Measurements from ENCODE around the gene ZSCAN20. TPM values are rescaled to one million over a fixed set of nuclear protein-coding genes. Genes with fewer than 3 reads are reported as not detected.
A peak's percentile ranks its signal among the peaks of the same experiment; 100 is the strongest.

The ZSCAN20 gene
- total and polyA plus RNA-seq, 7 donors: 0.75 to 4.9 (median 2.8) TPM

DNA sequence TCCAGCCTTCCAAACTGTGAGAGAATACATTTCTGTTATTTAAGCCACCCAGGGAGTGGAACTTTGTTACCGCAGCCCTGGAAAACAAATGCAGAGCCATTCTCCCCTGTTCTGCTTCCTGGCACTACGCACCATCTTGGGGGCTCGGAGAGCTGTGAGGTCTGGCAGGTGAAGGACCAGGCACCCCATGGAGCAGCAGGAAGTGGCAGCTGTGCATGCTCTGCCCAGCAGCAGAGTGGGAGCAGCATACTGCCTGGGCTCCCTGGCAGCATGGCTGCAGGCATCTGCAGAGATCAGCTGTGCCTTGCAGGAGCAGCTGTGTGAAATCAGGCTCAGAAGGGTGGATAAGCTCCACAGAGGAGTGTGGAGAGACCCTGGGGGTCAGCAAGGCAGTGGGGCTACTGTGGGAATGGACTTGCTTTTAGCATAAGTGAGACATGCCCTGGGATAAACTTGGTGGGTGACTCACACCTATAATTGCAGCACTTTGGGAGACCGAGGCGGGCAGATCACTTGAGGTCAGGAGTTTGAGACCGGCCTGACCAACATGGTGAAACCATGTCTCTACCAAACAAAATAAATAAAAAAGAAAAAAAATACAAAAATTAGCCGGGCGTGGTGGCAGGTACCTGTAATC, 17.7 kb upstream of the ZSCAN20 start:
- ATAC-seq (no peak), DNase-seq (no peak)
- no peaks in the 10 kb centered on the region for H3K36me3 ChIP-seq (ENCODE audit: insufficient read depth in 1 of 2, low read depth in 1 of 2)
- TF ChIP-seq, protein P1, sequence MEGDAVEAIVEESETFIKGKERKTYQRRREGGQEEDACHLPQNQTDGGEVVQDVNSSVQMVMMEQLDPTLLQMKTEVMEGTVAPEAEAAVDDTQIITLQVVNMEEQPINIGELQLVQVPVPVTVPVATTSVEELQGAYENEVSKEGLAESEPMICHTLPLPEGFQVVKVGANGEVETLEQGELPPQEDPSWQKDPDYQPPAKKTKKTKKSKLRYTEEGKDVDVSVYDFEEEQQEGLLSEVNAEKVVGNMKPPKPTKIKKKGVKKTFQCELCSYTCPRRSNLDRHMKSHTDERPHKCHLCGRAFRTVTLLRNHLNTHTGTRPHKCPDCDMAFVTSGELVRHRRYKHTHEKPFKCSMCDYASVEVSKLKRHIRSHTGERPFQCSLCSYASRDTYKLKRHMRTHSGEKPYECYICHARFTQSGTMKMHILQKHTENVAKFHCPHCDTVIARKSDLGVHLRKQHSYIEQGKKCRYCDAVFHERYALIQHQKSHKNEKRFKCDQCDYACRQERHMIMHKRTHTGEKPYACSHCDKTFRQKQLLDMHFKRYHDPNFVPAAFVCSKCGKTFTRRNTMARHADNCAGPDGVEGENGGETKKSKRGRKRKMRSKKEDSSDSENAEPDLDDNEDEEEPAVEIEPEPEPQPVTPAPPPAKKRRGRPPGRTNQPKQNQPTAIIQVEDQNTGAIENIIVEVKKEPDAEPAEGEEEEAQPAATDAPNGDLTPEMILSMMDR (IDR thresholded peaks at IDR 0.05): no peak
- H3K4me1 ChIP-seq: peaks cover 9% of the 10 kb centered on the region
- H3K27me3 ChIP-seq (ENCODE audit: insufficient read depth in 3 of 3, low read length in 2 of 3): no peaks in the 10 kb centered on the region
- intact Hi-C loops (cut with DNase I): loop anchor here in 1 of 2 donors (5.0 kb wide), 1 partner anchor 322 kb away; no protein-coding TSS in a partner anchor
- 89 to 93% (median 90%) methylated on average over 8 of the region's 8 CpGs for WGBS, 3 donors
- H3K9me3 ChIP-seq: no peaks in the 10 kb centered on the region
- H3K27ac ChIP-seq: no peak overlapping the region
- H3K4me3 ChIP-seq: no peak overlapping the region

DNA sequence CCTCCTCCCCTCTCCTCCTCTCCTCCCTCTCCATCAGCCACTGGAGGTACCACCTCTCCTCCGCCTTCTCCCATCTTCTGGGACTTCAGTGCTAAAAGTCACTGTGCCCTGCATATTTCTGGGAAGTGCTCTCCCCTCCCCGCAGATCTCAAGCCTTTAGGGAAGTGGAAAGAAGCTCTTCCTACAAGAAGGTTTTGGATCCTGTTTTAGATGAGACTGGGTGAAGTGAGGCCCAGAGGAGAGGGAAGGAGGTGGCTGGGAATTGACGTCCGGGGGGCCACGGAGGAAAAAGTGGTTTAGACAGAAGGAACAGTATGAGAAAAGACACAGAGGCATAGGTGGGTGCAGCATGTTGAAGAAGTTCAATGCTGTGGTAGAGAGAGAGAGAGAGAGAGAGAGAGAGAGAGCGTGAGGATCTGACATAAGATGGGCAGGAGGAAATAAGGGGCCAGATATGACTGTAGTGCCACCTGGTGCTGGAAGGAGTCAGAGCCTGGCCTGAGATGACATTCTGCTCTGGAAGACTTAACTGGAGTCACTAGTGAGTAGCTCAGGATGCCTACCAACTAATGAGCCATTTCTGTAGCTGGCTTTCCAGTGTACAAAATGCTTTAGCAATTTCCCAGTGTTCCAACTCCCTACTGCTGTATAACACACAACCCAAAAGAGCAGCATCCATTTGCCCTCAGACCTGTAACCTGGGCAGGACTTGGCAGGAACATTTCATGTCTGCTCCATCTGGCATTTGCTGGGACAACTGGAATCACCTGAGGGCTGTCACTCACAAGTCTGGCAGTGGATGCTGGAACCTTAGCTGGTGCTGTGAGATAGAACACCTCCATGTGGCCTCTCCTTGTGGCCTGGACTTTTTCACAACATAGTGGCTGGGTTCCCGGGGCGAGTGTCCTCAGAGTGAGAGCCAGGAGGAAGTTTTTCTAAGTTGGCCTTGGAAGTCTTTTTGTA, 16.6 kb upstream of the ZSCAN20 start:
- H3K36me3 ChIP-seq (ENCODE audit: insufficient read depth in 1 of 2, low read depth in 1 of 2): no peaks in the 10 kb centered on the region
- peaks cover 15% of the 10 kb centered on the region for H3K4me1 ChIP-seq
- no peaks in the 10 kb centered on the region for H3K9me3 ChIP-seq
- H3K27me3 ChIP-seq (ENCODE audit: insufficient read depth in 3 of 3, low read length in 2 of 3): no peaks in the 10 kb centered on the region
- peak overlapping the region; percentile 62 for H3K27ac ChIP-seq
- TF ChIP-seq, protein P1 (IDR thresholded peaks at IDR 0.05): peak; percentile 62
- peak; percentile 87 to 91 (median 88) for ATAC-seq
- DNase-seq: peak; percentile 62 to 79
- H3K4me3 ChIP-seq: no peak overlapping the region
- intact Hi-C loops (cut with DNase I): loop anchor here in 1 of 2 donors (5.0 kb wide), 1 partner anchor 324 kb away; no protein-coding TSS in a partner anchor
- 27 to 37% (median 32%) methylated on average over 8 of the region's 8 CpGs for whole genome bisulfite sequencing, 3 donors

DNA sequence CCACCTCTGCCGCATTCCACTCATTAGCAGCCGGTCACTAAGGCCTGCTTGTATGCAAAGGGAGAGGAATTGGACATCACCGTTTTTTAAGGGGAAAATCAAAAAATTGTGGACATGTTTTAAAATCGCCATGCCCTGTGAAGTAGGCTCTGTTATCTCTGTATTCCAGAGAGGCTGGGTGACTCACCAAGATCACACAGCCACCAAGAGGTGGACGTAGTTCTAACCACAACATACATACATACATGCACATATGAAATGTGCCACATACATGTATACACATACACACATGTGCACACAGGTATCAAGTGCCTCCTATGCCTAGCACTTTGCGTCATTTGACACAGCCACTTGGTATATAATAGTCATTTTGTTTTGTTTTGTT, 16.0 kb upstream of the ZSCAN20 start:
- Histone ChIP-seq H3K4me3 (no peak overlapping the region), H3K9me3 (no peaks in the 10 kb centered on the region), H3K36me3 (ENCODE audit: insufficient read depth in 1 of 2, low read depth in 1 of 2) (no peaks in the 10 kb centered on the region), H3K27me3 (ENCODE audit: insufficient read depth in 3 of 3, low read length in 2 of 3) (no peaks in the 10 kb centered on the region), H3K4me1 (peaks cover 22% of the 10 kb centered on the region), H3K27ac (peak overlapping the region; percentile 62)
- WGBS, 3 donors: 50 to 61% (median 53%) methylated on average over 6 of the region's 6 CpGs
- DNase-seq (no peak), ATAC-seq (peak; percentile 28 to 45 (median 39))
- TF ChIP-seq, protein P1 (IDR thresholded peaks at IDR 0.05): no peak
- intact Hi-C loops (cut with DNase I): loop anchor here in 1 of 2 donors (5.0 kb wide), 1 partner anchor 324 kb away; no protein-coding TSS in a partner anchor

DNA sequence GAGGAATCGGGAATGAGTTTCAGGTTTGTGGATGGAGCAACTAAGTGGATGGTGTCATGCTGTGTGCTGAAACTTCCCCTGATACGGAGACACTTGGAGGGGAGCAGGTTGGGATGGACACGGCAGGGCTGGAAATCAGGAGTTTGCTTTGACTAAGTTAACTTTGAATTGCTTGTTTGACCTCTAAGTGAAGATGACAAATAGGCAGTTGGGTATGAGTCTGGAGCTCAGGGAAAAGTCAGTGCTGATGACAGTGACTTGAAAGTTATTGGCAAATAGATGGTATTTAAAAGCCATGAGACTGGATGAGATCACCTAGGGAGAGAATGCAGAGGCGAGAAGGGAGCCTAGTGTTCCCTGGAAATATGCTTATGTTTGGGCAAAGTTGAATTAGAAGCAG, 12.8 kb upstream of the ZSCAN20 start:
- WGBS, 3 donors: 87 to 92% (median 90%) methylated on average over 4 of the region's 4 CpGs
- H3K36me3 ChIP-seq (ENCODE audit: insufficient read depth in 1 of 2, low read depth in 1 of 2): no peaks in the 10 kb centered on the region
- DNase-seq (no peak), ATAC-seq (peak in 3 of 4 donors; percentile 21 to 46 (median 42))
- no peaks in the 10 kb centered on the region for H3K9me3 ChIP-seq
- H3K27ac ChIP-seq: peak overlapping the region; percentile 70
- peaks cover 24% of the 10 kb centered on the region for H3K4me1 ChIP-seq
- no peak overlapping the region for H3K4me3 ChIP-seq
- intact Hi-C loops (cut with DNase I): loop anchor here (5.0 to 10.0 kb wide), 3 partner anchors 245 to 327 kb away; no protein-coding TSS in a partner anchor
- TF ChIP-seq, protein P1 (IDR thresholded peaks at IDR 0.05): no peak
- H3K27me3 ChIP-seq (ENCODE audit: insufficient read depth in 3 of 3, low read length in 2 of 3): no peaks in the 10 kb centered on the region

All from psoas muscle (tissue), 8 donors.